Memory B cell (primary cell): Measurements from ENCODE around the gene PACRGL.

Experiments used
- ATAC-seq: fragments of 150-1000 bp; cut with Tn5 transposase; 2 replicates; pipeline ENCODE4 v1.10.0; 2021; ENCODE audit warnings: low read depth, mild to moderate bottlenecking, moderate library complexity
- DNase-seq, 2 donors: peaks; one replicate each; pipeline ENCODE4 v3.0.0; 2022; ENCODE audit warnings: low spot score in 2 of 2
- H3K27ac Mint-ChIP-seq: one replicate; pipeline ENCODE4 v1.8.0; 2022; ENCODE audit warnings: mild to moderate bottlenecking, moderate library complexity, mixed read lengths
- H3K27me3 Mint-ChIP-seq: one replicate; pipeline ENCODE4 v1.8.0; 2022; ENCODE audit warnings: mixed read lengths
- H3K36me3 Mint-ChIP-seq: one replicate; pipeline ENCODE4 v1.8.0; 2022; ENCODE audit warnings: mild to moderate bottlenecking, mixed read lengths
- H3K4me1 Mint-ChIP-seq: one replicate; pipeline ENCODE4 v1.8.0; 2022; ENCODE audit warnings: mixed read lengths
- H3K4me3 Mint-ChIP-seq: one replicate; pipeline ENCODE4 v1.8.0; 2022; ENCODE audit warnings: mild to moderate bottlenecking, moderate library complexity, mixed read lengths
- H3K9me3 Mint-ChIP-seq: one replicate; pipeline ENCODE4 v1.8.0; 2022; ENCODE audit warnings: mixed read lengths

Gene PACRGL

GRCh38 chr4:20700007-20700761 lies at the start of gene PACRGL:
Gene PACRGL (plus strand): TSS chr4:20700458. CDS start chr4:20704482, 4,024 bp downstream.
- no peaks in the 10 kb centered on the region for H3K9me3 Mint-ChIP-seq
- ATAC-seq (peak; percentile 96), DNase-seq (peak; percentile 86 to 93)
- peak within 1 kb of the TSS; percentile 94 for H3K27ac Mint-ChIP-seq
- H3K36me3 Mint-ChIP-seq, result peaks cover 8% of the 10 kb centered on the region
- H3K27me3 Mint-ChIP-seq, result no peaks in the 10 kb centered on the region
- H3K4me1 Mint-ChIP-seq, result peaks cover 20% of the 10 kb centered on the region
- H3K4me3 Mint-ChIP-seq, result peak within 1 kb of the TSS; percentile 90

DNA sequence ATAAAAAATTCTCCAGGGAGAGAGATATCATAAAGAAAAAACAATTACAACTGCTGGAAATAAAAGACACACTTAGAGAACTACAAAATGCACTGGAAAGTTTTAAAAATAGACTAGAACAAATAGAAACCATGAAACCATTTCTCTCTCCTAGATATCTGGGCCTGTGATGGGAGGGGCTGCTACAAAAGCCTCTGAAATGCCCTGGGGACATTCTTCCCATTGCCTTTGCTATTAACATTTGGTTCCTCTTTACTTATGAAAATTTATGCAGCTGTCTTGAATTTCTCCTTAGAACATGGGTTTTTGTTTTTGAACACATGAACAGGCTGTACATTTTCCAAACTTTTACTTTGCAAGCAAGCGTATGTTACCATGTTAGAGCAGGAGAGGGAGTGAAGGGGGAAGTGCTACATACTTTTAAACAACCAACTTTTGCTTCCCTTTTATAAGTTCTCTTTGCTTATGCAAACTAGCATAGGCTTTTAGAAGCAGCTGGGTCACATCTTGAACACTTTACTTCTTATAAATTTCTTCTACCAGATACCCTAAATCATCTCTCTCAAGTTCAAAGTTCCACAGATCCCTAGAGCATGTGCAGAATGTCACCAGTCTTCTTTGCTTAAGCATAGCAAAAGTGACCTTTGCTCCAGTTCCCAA lies 47.9 kb upstream of the PACRGL start:
- Mint-ChIP-seq H3K4me1 (no peaks in the 10 kb centered on the region), H3K27ac (no peak overlapping the region), H3K27me3 (peaks cover 2% of the 10 kb centered on the region), H3K4me3 (no peak overlapping the region), H3K9me3 (peaks cover 9% of the 10 kb centered on the region), H3K36me3 (no peaks in the 10 kb centered on the region)
- DNase-seq (no peak), ATAC-seq (no peak)

GRCh38 chr4:20658456-20658855 lies 41.8 kb upstream of the PACRGL start:
- no peaks in the 10 kb centered on the region for H3K36me3 Mint-ChIP-seq
- DNase-seq (no peak), ATAC-seq (no peak)
- no peak overlapping the region for H3K4me3 Mint-ChIP-seq
- no peaks in the 10 kb centered on the region for H3K4me1 Mint-ChIP-seq
- no peak overlapping the region for H3K27ac Mint-ChIP-seq
- H3K27me3 Mint-ChIP-seq, result no peaks in the 10 kb centered on the region
- H3K9me3 Mint-ChIP-seq, result peaks cover 1% of the 10 kb centered on the region

DNA sequence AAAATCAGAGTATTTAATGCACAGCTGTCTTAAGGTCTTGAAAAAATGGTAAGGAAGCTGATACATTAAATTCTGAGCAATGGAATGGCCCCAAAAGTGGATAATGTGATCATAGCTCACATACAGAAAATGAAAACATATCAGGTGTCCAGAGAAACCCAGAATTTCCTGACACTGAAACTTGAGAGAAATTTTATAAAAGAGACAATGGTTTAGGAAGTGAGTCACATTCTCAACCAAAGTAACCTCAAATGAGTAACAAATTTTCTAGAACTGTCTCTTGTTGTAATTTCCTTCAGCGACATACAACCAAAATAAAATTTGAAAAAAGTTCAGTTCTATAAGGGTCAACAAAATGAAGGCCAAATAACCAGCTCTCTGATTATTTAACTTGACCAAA lies 37.4 kb upstream of the PACRGL start:
- no peak overlapping the region for H3K27ac Mint-ChIP-seq
- no peaks in the 10 kb centered on the region for H3K4me1 Mint-ChIP-seq
- ATAC-seq (no peak), DNase-seq (no peak)
- peaks cover 1% of the 10 kb centered on the region for H3K9me3 Mint-ChIP-seq
- no peaks in the 10 kb centered on the region for H3K36me3 Mint-ChIP-seq
- H3K4me3 Mint-ChIP-seq, result no peak overlapping the region
- peaks cover 2% of the 10 kb centered on the region for H3K27me3 Mint-ChIP-seq

DNA sequence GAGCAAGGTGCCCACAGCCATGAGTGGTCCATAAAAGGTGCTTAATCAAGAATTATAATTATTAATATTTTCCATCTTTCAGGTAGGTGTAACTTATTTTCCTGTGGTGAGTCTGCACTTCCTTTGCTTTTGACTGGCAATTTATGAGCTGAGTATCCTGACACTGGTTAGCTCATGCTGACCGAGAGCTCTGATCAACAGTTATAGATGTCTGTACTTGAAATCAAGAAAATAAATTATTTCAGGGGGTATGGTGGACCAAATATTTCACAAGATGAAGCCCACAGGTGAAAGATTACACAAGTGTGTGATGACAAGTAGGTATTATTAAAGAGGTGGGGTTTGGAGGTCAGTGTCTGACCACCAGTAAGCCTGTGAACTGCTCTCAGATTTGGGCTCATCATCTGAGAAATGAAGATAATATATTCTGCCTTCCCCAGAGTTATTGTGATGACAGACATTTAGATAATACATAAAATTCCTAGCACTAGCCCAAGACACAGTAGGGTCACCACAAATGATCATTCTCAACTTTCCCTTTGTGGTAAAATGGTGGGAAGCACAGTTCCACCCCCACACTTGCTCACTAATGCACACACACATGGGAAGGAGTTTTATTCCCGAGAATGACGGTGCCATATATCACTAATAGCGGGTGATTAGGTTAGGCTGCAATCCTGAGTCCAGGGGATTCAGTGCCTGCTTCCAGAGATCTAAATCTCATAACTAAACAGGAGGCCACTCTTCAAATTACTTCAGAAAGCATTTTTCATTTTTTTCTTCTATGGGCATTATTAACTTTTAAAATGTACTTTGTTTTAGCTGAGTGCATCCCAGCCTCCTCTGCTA lies 34.0 kb upstream of the PACRGL start:
- Mint-ChIP-seq H3K27me3 (peaks cover 2% of the 10 kb centered on the region), H3K4me1 (no peaks in the 10 kb centered on the region), H3K9me3 (no peaks in the 10 kb centered on the region), H3K27ac (no peak overlapping the region), H3K36me3 (no peaks in the 10 kb centered on the region), H3K4me3 (no peak overlapping the region)
- DNase-seq, result no peak
- ATAC-seq, result no peak

DNA sequence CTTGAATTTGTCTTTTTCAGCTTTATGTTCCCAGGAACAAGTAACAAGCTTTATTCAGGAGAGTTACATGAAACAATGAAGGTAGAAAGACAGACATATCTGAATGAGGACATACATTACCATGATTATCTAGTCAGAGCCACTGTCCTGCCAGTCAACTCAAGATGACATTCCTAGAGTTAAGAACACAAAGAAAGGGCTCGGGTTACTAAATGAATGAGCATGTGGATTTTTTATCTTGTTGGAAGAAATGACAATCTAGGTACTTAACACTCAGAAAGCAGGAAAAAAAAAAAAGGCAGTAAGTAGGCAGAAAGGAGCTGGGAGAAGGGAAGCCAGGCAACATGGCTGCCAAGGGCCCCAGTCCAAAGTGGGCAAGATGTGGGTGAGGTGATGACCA lies 28.0 kb upstream of the PACRGL start:
- Mint-ChIP-seq H3K27ac (no peak overlapping the region), H3K9me3 (no peaks in the 10 kb centered on the region), H3K4me3 (no peak overlapping the region), H3K36me3 (no peaks in the 10 kb centered on the region), H3K27me3 (peaks cover 2% of the 10 kb centered on the region), H3K4me1 (no peaks in the 10 kb centered on the region)
- ATAC-seq (no peak), DNase-seq (no peak)

GRCh38 chr4:20675786-20676185 lies 24.5 kb upstream of the PACRGL start:
- Mint-ChIP-seq H3K4me3 (no peak overlapping the region), H3K4me1 (no peaks in the 10 kb centered on the region), H3K9me3 (no peaks in the 10 kb centered on the region), H3K36me3 (no peaks in the 10 kb centered on the region), H3K27ac (no peak overlapping the region), H3K27me3 (peaks cover 8% of the 10 kb centered on the region)
- DNase-seq, result no peak
- no peak for ATAC-seq

DNA sequence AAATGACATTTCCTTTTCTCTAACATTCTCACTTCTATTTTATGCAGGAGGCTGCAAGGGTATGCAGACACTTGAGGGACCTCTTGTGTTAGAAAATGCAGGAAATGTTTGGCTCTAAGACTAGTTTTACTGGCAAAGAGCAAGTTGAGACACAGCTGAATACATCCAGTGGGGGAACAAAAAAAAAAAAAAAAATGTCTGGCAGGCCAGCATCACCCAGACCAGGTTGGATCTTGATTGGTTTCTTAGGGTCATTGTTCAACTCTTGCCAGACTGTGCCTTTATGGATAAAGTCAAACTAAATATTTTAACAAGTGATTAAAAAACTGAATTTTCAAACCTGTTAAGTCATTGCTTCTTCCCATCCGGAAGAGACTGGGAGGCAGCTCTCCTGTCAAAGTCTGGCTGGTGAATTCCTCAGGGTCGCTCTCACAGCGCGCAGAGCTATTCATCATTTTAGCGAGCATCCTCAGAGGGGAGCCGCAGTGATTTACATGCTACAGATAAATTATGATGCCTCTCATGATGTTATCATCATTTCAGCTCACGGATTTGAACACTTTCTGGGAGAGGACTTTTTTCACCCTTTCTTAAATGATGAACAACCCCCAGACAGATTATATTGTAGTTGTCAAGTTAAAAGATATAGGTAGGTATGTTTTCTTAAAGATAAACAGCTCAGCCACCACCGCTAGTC lies 23.6 kb upstream of the PACRGL start:
- H3K9me3 Mint-ChIP-seq, result no peaks in the 10 kb centered on the region

GRCh38 chr4:20678400-20678799 lies 21.9 kb upstream of the PACRGL start:
- no peak overlapping the region for H3K4me3 Mint-ChIP-seq
- no peaks in the 10 kb centered on the region for H3K9me3 Mint-ChIP-seq
- no peaks in the 10 kb centered on the region for H3K36me3 Mint-ChIP-seq
- peaks cover 12% of the 10 kb centered on the region for H3K27me3 Mint-ChIP-seq
- no peak for ATAC-seq
- no peaks in the 10 kb centered on the region for H3K4me1 Mint-ChIP-seq
- no peak overlapping the region for H3K27ac Mint-ChIP-seq
- DNase-seq, result no peak

More for the DNA sequence above, 23.6 kb upstream of the PACRGL start:
- Mint-ChIP-seq H3K27me3 (peaks cover 10% of the 10 kb centered on the region), H3K4me1 (no peaks in the 10 kb centered on the region), H3K27ac (no peak overlapping the region), H3K4me3 (no peak overlapping the region), H3K36me3 (no peaks in the 10 kb centered on the region)
- DNase-seq (no peak), ATAC-seq (no peak)

DNA sequence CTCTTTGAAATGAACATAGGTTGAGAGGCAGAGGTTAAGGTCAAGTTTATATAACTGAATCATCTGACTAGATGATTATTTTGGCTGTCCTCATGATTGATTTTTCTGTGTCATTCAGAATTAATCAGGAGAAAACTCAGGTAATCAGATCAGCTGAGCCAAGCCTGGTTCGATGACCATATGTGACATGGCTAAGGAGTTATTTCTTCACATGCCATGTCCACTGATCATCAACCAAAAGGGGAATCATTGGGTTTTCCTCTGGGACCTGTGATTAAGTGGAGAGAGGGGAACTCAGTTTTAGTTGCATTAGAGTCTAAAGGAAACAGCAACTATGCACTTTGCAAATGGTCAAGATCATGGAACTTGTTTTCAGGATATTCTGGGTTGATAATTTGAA lies 20.3 kb upstream of the PACRGL start:
- ATAC-seq, result no peak
- Mint-ChIP-seq H3K27ac (no peak overlapping the region), H3K4me1 (no peaks in the 10 kb centered on the region)

DNA sequence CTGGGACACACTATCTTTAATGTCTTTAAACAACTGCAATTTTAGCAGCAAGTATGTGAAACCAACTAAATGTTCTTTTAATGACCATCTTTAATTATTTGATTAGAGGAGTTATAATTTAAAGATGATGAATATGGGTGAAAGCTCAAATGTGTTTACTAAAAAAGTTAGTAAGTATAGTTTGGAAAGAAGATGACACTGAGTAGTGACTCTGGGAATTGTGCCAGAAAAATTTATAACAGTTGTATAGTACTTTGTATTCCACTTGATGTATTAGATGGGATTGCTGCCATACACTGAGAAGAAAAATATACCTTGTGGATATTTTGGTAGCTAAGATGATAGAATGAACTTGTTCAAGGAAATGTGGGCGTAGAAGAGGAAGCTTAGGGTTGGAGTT lies 19.5 kb upstream of the PACRGL start:
- Mint-ChIP-seq H3K4me1 (no peaks in the 10 kb centered on the region), H3K36me3 (no peaks in the 10 kb centered on the region), H3K9me3 (no peaks in the 10 kb centered on the region), H3K4me3 (no peak overlapping the region), H3K27ac (no peak overlapping the region), H3K27me3 (peaks cover 11% of the 10 kb centered on the region)
- DNase-seq (no peak), ATAC-seq (no peak)

More for the DNA sequence above, 20.3 kb upstream of the PACRGL start:
- Mint-ChIP-seq H3K4me3 (no peak overlapping the region), H3K9me3 (no peaks in the 10 kb centered on the region), H3K36me3 (no peaks in the 10 kb centered on the region), H3K27me3 (peaks cover 13% of the 10 kb centered on the region)
- DNase-seq, result no peak

DNA sequence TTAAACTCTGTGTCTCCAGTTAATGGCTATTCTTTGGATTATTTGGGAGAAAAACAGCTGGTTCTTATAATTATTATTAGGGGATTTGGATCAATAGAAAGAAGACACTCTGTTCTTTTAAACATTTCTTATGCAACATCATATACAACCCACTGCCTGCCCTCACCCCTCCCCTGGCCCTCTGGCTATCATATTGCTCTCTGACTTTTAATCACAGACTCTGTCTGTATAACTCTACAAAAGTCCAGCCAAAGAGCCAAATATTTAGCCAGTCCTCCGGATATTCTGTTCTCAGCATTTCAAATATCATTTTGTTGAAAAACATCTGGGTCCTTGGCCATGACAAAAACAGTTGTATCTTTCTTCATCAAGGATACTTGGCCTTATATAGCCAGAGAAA lies 19.0 kb upstream of the PACRGL start:
- no peaks in the 10 kb centered on the region for H3K4me1 Mint-ChIP-seq
- no peaks in the 10 kb centered on the region for H3K36me3 Mint-ChIP-seq
- peaks cover 11% of the 10 kb centered on the region for H3K27me3 Mint-ChIP-seq
- H3K9me3 Mint-ChIP-seq, result no peaks in the 10 kb centered on the region
- H3K4me3 Mint-ChIP-seq, result no peak overlapping the region
- DNase-seq (no peak), ATAC-seq (no peak)
- H3K27ac Mint-ChIP-seq, result no peak overlapping the region

GRCh38 chr4:20682853-20683252 lies 17.4 kb upstream of the PACRGL start:
- DNase-seq (no peak), ATAC-seq (no peak)
- H3K9me3 Mint-ChIP-seq, result no peaks in the 10 kb centered on the region
- no peak overlapping the region for H3K4me3 Mint-ChIP-seq
- H3K36me3 Mint-ChIP-seq, result no peaks in the 10 kb centered on the region
- H3K27ac Mint-ChIP-seq, result no peak overlapping the region
- no peaks in the 10 kb centered on the region for H3K4me1 Mint-ChIP-seq
- H3K27me3 Mint-ChIP-seq, result peaks cover 9% of the 10 kb centered on the region

DNA sequence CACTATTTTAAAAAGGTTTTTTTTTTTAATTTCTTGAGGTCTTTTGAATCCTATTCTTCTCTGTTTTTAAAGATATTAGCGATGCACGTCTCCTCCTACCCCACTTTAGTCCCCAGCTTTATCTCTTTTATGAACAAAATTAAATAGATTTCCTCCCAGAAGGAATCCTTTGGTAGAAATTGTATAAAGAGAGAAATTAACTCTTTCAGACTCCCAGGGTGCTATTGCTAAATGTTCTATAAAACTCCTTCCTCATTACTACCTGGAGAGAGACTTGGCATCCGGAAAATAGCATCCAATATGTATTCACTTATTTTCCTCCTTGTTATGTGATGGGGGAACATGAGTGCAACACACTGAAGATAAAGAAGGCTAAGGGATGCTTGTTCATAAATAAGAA lies 16.5 kb upstream of the PACRGL start:
- H3K9me3 Mint-ChIP-seq, result no peaks in the 10 kb centered on the region
- peaks cover 9% of the 10 kb centered on the region for H3K27me3 Mint-ChIP-seq
- H3K4me3 Mint-ChIP-seq, result no peak overlapping the region
- H3K27ac Mint-ChIP-seq, result no peak overlapping the region
- DNase-seq (no peak), ATAC-seq (no peak)
- H3K4me1 Mint-ChIP-seq, result no peaks in the 10 kb centered on the region
- H3K36me3 Mint-ChIP-seq, result no peaks in the 10 kb centered on the region
